AG10803 (cell line): ENCODE results near the gene CYP27A1.
"Not testable (repeated sequence)": the region's sequence is repeated elsewhere in the genome, so short reads cannot be mapped to it uniquely, and the experiment has no call there.

Experiments used
- DNase-seq: peaks from one replicate; pipeline ENCODE4 v3.0.0; 2010; ENCODE audit warnings: low read depth
- H3K4me3 ChIP-seq: 2 replicates; pipeline ENCODE4 v1.5.1; 2011; ENCODE audit warnings: mild to moderate bottlenecking, low read length, control low read depth
- CTCF ChIP-seq: conservative IDR thresholded peaks from 2 replicates; pipeline ENCODE4 v1.5.1; 2011; ENCODE audit warnings: mild to moderate bottlenecking, low read length, control low read depth, inconsistent platforms

CYP27A1 gene

GRCh38 chr2:218832081-218832480 is 50.1 kb downstream of the CYP27A1 start:
- no peak overlapping the region for H3K4me3 ChIP-seq
- no peak for TF ChIP-seq CTCF
- DNase-seq, result peak; percentile 5

- no peak overlapping the region for H3K4me3 ChIP-seq
- TF ChIP-seq CTCF, result no peak
- peak; percentile 61 for DNase-seq
Observed at GRCh38 chr2:218832520-218832919, 50.6 kb downstream of the CYP27A1 start.

GRCh38 chr2:218833023-218833609 is 51.2 kb downstream of the CYP27A1 start:
- H3K4me3 ChIP-seq, result no peak overlapping the region
- DNase-seq, result peak; percentile 4
- no peak for TF ChIP-seq CTCF

GRCh38 chr2:218834685-218835084 is 52.7 kb downstream of the CYP27A1 start:
- TF ChIP-seq CTCF, result no peak
- DNase-seq, result no peak
- H3K4me3 ChIP-seq, result no peak overlapping the region

GRCh38 chr2:218837495-218837894 is 55.5 kb downstream of the CYP27A1 start:
- no peak overlapping the region for H3K4me3 ChIP-seq
- no peak for DNase-seq
- no peak for TF ChIP-seq CTCF

GRCh38 chr2:218839430-218839829 is 57.5 kb downstream of the CYP27A1 start:
- no peak overlapping the region for H3K4me3 ChIP-seq
- DNase-seq, result peak; percentile 82
- TF ChIP-seq CTCF, result no peak

GRCh38 chr2:218839888-218840287 is 57.9 kb downstream of the CYP27A1 start:
- H3K4me3 ChIP-seq, result no peak overlapping the region
- no peak for TF ChIP-seq CTCF
- no peak for DNase-seq

GRCh38 chr2:218844334-218844733 is 62.4 kb downstream of the CYP27A1 start:
- not testable (repeated sequence) for DNase-seq, H3K4me3 ChIP-seq

- not testable (repeated sequence) for H3K4me3 ChIP-seq, DNase-seq
Observed at GRCh38 chr2:218846963-218847362, 65.0 kb downstream of the CYP27A1 start.
